GM10266 (cell line): ENCODE data around the gene BTK.
"Not testable (repeated sequence)": the region's sequence is repeated elsewhere in the genome, so short reads cannot be mapped to it uniquely, and the experiment has no call there.

Experiments
- DNase-seq: peaks from one replicate; pipeline ENCODE4 v3.0.0; 2012; ENCODE audit errors: extremely low spot score
- CTCF ChIP-seq: IDR thresholded peaks from 2 replicates; pipeline ENCODE4 v1.5.1; 2012; ENCODE audit warnings: mild to moderate bottlenecking, low read depth; ENCODE audit not compliant: control insufficient read depth, insufficient read depth; ENCODE audit errors: missing control alignments

Gene BTK

GRCh38 chrX:101337776-101338271 lies 48.2 kb downstream of the BTK start:
- no peak for TF ChIP-seq CTCF
- no peak for DNase-seq

- not testable (repeated sequence) for DNase-seq
Measured at GRCh38 chrX:101334310-101334709, 51.7 kb downstream of the BTK start.

GRCh38 chrX:101326600-101326999 lies 59.4 kb downstream of the BTK start:
- DNase-seq: not testable (repeated sequence)

- DNase-seq: no peak
- TF ChIP-seq CTCF: no peak
Measured at GRCh38 chrX:101303790-101304189, 82.2 kb downstream of the BTK start.
